Measurements from ENCODE around the gene UBA52. TPM values are rescaled to one million over a fixed set of nuclear protein-coding genes. Genes with fewer than 3 reads are reported as not detected.
A peak's percentile ranks its signal among the peaks of the same experiment; 100 is the strongest.

The UBA52 gene
- total and polyA plus RNA-seq, 2 of the 13 experiments (the other 11 are each of a cell fraction or from before 2014, with no cell fraction given), result 959 to 1,782 TPM

DNA sequence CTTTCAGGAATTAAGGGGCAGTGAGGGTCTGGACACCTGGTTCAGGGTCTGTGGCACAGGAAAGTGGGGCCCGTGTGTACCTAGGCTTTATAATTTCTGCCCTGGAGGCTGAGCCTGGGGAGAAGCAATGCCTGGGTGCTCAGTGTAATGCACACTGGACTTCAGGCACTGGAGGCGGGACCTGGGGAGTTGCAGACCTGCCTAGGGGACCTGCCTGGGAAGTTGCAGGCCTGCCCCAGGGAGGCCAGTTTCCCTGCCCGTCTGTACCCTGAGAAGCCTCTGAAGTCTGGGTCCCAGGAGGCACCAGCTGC lies 38.5 kb downstream of the UBA52 start (continued):
- no peak for TF ChIP-seq REL (CRISPR knock-in tag; conservative IDR thresholded peaks at IDR 0.05)
- 0 out of 2 replicates have a peak, but pooled peaks have one; percentile 63 for TF ChIP-seq NRL (CRISPR knock-in tag; IDR thresholded peaks at IDR 0.05; ENCODE audit: borderline replicate concordance)
- TF ChIP-seq XRCC5 (optimal IDR thresholded peaks at IDR 0.05; ENCODE audit: low read length), result peak; percentile 66
- TF ChIP-seq, protein P1, sequence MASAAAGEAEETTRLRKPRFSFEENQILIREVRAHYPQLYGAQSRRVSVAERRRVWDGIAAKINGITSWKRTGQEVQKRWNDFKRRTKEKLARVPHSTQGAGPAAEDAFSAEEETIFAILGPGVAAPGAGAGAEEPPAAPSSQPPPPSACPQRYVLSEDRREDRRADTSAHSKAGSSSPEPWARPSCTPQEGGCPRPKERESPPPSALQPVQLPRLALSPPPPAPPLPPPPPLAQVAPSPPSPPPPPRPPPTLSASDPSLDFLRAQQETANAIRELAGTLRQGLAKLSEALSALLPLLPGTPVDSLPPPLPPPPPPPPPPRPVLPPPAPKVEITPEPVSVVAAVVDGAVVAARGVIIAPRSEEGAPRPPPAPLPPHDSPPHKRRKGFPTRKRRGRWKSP (CRISPR knock-in tag; IDR thresholded peaks at IDR 0.05), result no peak
- TF ChIP-seq PPARG (CRISPR knock-in tag; conservative IDR thresholded peaks at IDR 0.05), result no peak
- 0 out of 2 replicates have a peak, but pooled peaks have one; percentile 10 for TF ChIP-seq GFI1 (CRISPR knock-in tag; IDR thresholded peaks at IDR 0.05; ENCODE audit: borderline replicate concordance)
- TF ChIP-seq, protein P2, sequence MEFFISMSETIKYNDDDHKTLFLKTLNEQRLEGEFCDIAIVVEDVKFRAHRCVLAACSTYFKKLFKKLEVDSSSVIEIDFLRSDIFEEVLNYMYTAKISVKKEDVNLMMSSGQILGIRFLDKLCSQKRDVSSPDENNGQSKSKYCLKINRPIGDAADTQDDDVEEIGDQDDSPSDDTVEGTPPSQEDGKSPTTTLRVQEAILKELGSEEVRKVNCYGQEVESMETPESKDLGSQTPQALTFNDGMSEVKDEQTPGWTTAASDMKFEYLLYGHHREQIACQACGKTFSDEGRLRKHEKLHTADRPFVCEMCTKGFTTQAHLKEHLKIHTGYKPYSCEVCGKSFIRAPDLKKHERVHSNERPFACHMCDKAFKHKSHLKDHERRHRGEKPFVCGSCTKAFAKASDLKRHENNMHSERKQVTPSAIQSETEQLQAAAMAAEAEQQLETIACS (CRISPR knock-in tag; IDR thresholded peaks at IDR 0.05), result 0 out of 2 replicates have a peak, but pooled peaks have one; percentile 7
- no peak for TF ChIP-seq TSC22D2 (CRISPR knock-in tag; IDR thresholded peaks at IDR 0.05; ENCODE audit: borderline replicate concordance)
- TF ChIP-seq, protein P3, sequence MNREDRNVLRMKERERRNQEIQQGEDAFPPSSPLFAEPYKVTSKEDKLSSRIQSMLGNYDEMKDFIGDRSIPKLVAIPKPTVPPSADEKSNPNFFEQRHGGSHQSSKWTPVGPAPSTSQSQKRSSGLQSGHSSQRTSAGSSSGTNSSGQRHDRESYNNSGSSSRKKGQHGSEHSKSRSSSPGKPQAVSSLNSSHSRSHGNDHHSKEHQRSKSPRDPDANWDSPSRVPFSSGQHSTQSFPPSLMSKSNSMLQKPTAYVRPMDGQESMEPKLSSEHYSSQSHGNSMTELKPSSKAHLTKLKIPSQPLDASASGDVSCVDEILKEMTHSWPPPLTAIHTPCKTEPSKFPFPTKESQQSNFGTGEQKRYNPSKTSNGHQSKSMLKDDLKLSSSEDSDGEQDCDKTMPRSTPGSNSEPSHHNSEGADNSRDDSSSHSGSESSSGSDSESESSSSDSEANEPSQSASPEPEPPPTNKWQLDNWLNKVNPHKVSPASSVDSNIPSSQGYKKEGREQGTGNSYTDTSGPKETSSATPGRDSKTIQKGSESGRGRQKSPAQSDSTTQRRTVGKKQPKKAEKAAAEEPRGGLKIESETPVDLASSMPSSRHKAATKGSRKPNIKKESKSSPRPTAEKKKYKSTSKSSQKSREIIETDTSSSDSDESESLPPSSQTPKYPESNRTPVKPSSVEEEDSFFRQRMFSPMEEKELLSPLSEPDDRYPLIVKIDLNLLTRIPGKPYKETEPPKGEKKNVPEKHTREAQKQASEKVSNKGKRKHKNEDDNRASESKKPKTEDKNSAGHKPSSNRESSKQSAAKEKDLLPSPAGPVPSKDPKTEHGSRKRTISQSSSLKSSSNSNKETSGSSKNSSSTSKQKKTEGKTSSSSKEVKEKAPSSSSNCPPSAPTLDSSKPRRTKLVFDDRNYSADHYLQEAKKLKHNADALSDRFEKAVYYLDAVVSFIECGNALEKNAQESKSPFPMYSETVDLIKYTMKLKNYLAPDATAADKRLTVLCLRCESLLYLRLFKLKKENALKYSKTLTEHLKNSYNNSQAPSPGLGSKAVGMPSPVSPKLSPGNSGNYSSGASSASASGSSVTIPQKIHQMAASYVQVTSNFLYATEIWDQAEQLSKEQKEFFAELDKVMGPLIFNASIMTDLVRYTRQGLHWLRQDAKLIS (CRISPR knock-in tag; IDR thresholded peaks at IDR 0.05), result no peak
- no peak for TF ChIP-seq ZNF282 (IDR thresholded peaks at IDR 0.05; ENCODE audit: partially characterized antibody)
- TF ChIP-seq ZNF510 (CRISPR knock-in tag; IDR thresholded peaks at IDR 0.05; ENCODE audit: low read depth), result no peak
- no peak for TF ChIP-seq EHMT2 (IDR thresholded peaks at IDR 0.05; ENCODE audit: borderline replicate concordance, low read depth, low read length)
- TF ChIP-seq ZNF337 (CRISPR knock-in tag; IDR thresholded peaks at IDR 0.05; ENCODE audit: borderline replicate concordance, low read depth), result no peak
- no peak for TF ChIP-seq FOXK1 (CRISPR knock-in tag; IDR thresholded peaks at IDR 0.05; ENCODE audit: borderline replicate concordance, low read depth)
- no peak for TF ChIP-seq SRSF4 (IDR thresholded peaks at IDR 0.05; ENCODE audit: low read depth, low read length, poor library complexity, severe bottlenecking)
- TF ChIP-seq FIP1L1 (IDR thresholded peaks at IDR 0.05; ENCODE audit: borderline replicate concordance, insufficient read depth, low read depth, low read length), result no peak
- TF ChIP-seq, protein P4, sequence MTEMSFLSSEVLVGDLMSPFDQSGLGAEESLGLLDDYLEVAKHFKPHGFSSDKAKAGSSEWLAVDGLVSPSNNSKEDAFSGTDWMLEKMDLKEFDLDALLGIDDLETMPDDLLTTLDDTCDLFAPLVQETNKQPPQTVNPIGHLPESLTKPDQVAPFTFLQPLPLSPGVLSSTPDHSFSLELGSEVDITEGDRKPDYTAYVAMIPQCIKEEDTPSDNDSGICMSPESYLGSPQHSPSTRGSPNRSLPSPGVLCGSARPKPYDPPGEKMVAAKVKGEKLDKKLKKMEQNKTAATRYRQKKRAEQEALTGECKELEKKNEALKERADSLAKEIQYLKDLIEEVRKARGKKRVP (CRISPR knock-in tag; IDR thresholded peaks at IDR 0.05), result no peak
- no peak for TF ChIP-seq ZFAT (CRISPR knock-in tag; conservative IDR thresholded peaks at IDR 0.05)
- TF ChIP-seq, protein P5, sequence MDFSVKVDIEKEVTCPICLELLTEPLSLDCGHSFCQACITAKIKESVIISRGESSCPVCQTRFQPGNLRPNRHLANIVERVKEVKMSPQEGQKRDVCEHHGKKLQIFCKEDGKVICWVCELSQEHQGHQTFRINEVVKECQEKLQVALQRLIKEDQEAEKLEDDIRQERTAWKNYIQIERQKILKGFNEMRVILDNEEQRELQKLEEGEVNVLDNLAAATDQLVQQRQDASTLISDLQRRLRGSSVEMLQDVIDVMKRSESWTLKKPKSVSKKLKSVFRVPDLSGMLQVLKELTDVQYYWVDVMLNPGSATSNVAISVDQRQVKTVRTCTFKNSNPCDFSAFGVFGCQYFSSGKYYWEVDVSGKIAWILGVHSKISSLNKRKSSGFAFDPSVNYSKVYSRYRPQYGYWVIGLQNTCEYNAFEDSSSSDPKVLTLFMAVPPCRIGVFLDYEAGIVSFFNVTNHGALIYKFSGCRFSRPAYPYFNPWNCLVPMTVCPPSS (IDR thresholded peaks at IDR 0.05), result no peak
- 0 out of 2 replicates have a peak, but pooled peaks have one; percentile 54 for TF ChIP-seq MEIS1 (CRISPR knock-in tag; IDR thresholded peaks at IDR 0.05; ENCODE audit: borderline replicate concordance)
- no peak for TF ChIP-seq TCF7L2 (IDR thresholded peaks at IDR 0.05; ENCODE audit: low read depth, low read length)
- TF ChIP-seq ERF (CRISPR knock-in tag; IDR thresholded peaks at IDR 0.05), result no peak
- TF ChIP-seq SMAD9 (CRISPR knock-in tag; IDR thresholded peaks at IDR 0.05), result no peak
